Osteoblast (primary cell): ENCODE data around the gene CSNK2A1. TPM values are rescaled to one million over a fixed set of nuclear protein-coding genes. Genes with fewer than 3 reads are reported as not detected.

Experiments
- DNase-seq: peaks from one replicate; pipeline ENCODE4 v3.0.0; 2011; ENCODE audit warnings: low spot score, mixed read lengths; ENCODE audit not compliant: insufficient read length; ENCODE audit errors: missing footprints
- H2AFZ ChIP-seq: 2 replicates; pipeline ENCODE4 v1.6.0; 2011; ENCODE audit warnings: mild to moderate bottlenecking, low read length
- H3K27ac ChIP-seq: 2 replicates; pipeline ENCODE4 v1.5.1; 2011; ENCODE audit warnings: mild to moderate bottlenecking, low read depth, low read length, moderate library complexity
- H3K27me3 ChIP-seq: 2 replicates; pipeline ENCODE4 v1.6.0; 2012; ENCODE audit warnings: mild to moderate bottlenecking, control low read depth, inconsistent platforms, low read length, moderate library complexity; ENCODE audit not compliant: insufficient read depth
- H3K36me3 ChIP-seq: 2 replicates; pipeline ENCODE4 v1.5.1; 2011; ENCODE audit warnings: mild to moderate bottlenecking, low read length, control low read depth, moderate library complexity; ENCODE audit not compliant: insufficient read depth
- H3K4me1 ChIP-seq: 2 replicates; pipeline ENCODE4 v1.5.1; 2011; ENCODE audit warnings: mild to moderate bottlenecking, low read length, control low read depth, moderate library complexity; ENCODE audit not compliant: insufficient read depth
- H3K4me2 ChIP-seq: 2 replicates; pipeline ENCODE4 v1.6.0; 2011; ENCODE audit warnings: mild to moderate bottlenecking, low read length; ENCODE audit not compliant: insufficient read depth
- H3K4me3 ChIP-seq: fragments of 200-600 bp; sonication (generic); 3 replicates; pipeline ENCODE4 v1.5.1; 2012; ENCODE audit warnings: mild to moderate bottlenecking, low read length, inconsistent platforms; ENCODE audit not compliant: insufficient read depth
- H3K79me2 ChIP-seq: 2 replicates; pipeline ENCODE4 v1.6.0; 2012; ENCODE audit warnings: mild to moderate bottlenecking, low read length, control low read depth, inconsistent platforms; ENCODE audit not compliant: insufficient read depth
- H3K9me3 ChIP-seq: 2 replicates; pipeline ENCODE4 v1.5.1; 2011; ENCODE audit warnings: low read depth, low read length, control low read depth
- H4K20me1 ChIP-seq: 2 replicates; pipeline ENCODE4 v1.6.0; 2012; ENCODE audit warnings: mild to moderate bottlenecking, low read length, control low read depth; ENCODE audit not compliant: insufficient read depth
- total RNA-seq: library from RNA; depleted of rRNA; stranded (reverse); fragments of >200 nt; gene quantifications from 2 replicates; pipeline ENCODE4 v1.2.3, GENCODE V29; 2012
- TF ChIP-seq, protein P1 (sequence below): IDR thresholded peaks from 2 replicates; pipeline ENCODE4 v1.5.1; 2011; ENCODE audit warnings: mild to moderate bottlenecking, low read depth, low read length, moderate library complexity; ENCODE audit errors: extremely low read depth

CSNK2A1 gene
- total RNA-seq, 1 donor, result 82.9 TPM

DNA sequence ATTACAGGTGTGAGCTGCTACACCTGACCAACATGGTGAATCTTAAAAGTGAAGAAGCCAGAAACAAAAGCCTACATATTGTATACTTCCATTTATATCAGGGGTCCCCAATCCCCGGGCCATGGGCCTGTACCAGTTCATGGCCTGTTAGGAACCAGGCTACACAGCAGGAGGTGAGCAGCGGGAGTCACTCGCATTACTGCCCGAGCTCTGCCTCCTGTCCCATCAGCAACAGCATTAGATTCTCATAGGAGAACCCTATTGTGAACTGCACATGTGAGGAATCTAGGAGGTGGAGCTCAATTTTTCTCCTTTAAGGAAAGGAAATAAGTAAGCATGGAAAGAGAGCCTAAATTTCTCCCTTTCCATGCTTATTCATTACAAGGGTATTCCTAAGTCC lies 21.7 kb downstream of the CSNK2A1 start:
- no peak for DNase-seq
- Histone ChIP-seq H3K36me3 (peaks cover 26% of the 10 kb centered on the region), H3K4me1 (peaks cover 6% of the 10 kb centered on the region), H3K27me3 (no peaks in the 10 kb centered on the region), H3K27ac (no peak overlapping the region), H2AFZ (no peak overlapping the region), H3K9me3 (no peaks in the 10 kb centered on the region), H3K79me2 (peaks cover 93% of the 10 kb centered on the region), H4K20me1 (peaks cover 53% of the 10 kb centered on the region), H3K4me2 (no peak overlapping the region), H3K4me3 (no peak overlapping the region)
- TF ChIP-seq, protein P1, sequence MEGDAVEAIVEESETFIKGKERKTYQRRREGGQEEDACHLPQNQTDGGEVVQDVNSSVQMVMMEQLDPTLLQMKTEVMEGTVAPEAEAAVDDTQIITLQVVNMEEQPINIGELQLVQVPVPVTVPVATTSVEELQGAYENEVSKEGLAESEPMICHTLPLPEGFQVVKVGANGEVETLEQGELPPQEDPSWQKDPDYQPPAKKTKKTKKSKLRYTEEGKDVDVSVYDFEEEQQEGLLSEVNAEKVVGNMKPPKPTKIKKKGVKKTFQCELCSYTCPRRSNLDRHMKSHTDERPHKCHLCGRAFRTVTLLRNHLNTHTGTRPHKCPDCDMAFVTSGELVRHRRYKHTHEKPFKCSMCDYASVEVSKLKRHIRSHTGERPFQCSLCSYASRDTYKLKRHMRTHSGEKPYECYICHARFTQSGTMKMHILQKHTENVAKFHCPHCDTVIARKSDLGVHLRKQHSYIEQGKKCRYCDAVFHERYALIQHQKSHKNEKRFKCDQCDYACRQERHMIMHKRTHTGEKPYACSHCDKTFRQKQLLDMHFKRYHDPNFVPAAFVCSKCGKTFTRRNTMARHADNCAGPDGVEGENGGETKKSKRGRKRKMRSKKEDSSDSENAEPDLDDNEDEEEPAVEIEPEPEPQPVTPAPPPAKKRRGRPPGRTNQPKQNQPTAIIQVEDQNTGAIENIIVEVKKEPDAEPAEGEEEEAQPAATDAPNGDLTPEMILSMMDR, result no peak

GRCh38 chr20:519999-520398 lies 23.6 kb downstream of the CSNK2A1 start:
- Histone ChIP-seq H4K20me1 (peaks cover 67% of the 10 kb centered on the region), H3K27me3 (no peaks in the 10 kb centered on the region), H2AFZ (no peak overlapping the region), H3K36me3 (peaks cover 12% of the 10 kb centered on the region), H3K27ac (no peak overlapping the region), H3K4me1 (peaks cover 9% of the 10 kb centered on the region), H3K9me3 (no peaks in the 10 kb centered on the region), H3K4me2 (no peak overlapping the region), H3K79me2 (peaks cover 96% of the 10 kb centered on the region), H3K4me3 (no peak overlapping the region)
- TF ChIP-seq, protein P1, result no peak
- DNase-seq, result no peak

DNA sequence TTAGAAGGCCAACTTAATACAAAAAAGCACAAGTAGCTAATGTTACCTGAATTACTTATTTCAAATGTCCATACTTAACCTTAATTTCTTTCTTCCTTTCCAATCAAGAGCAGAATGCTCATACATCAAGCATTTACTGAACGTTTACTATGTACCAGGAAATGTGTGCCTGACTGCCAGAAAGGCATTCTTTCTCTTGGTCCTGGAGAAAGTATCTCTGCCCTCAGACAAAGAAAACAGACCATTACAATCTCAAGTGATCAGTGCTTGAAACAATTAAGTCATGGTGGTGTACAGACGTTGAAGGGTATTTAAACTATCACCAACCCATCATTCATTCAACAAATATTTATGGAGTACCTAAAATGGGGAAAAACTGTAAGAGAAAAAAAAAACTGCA lies 26.4 kb downstream of the CSNK2A1 start:
- Histone ChIP-seq H3K36me3 (peaks cover 7% of the 10 kb centered on the region), H3K4me2 (no peak overlapping the region), H3K4me1 (peaks cover 12% of the 10 kb centered on the region), H4K20me1 (peaks cover 83% of the 10 kb centered on the region), H2AFZ (no peak overlapping the region), H3K27ac (no peak overlapping the region), H3K79me2 (peaks cover 97% of the 10 kb centered on the region), H3K27me3 (no peaks in the 10 kb centered on the region), H3K4me3 (no peak overlapping the region), H3K9me3 (no peaks in the 10 kb centered on the region)
- no peak for DNase-seq
- TF ChIP-seq, protein P1, result no peak

- TF ChIP-seq, protein P1, result no peak
- Histone ChIP-seq H2AFZ (no peak overlapping the region), H3K4me1 (peaks cover 12% of the 10 kb centered on the region), H3K4me2 (no peak overlapping the region), H3K4me3 (no peak overlapping the region), H3K36me3 (peaks cover 2% of the 10 kb centered on the region), H3K27me3 (no peaks in the 10 kb centered on the region), H4K20me1 (peaks cover 83% of the 10 kb centered on the region), H3K9me3 (no peaks in the 10 kb centered on the region), H3K79me2 (peaks cover 97% of the 10 kb centered on the region), H3K27ac (no peak overlapping the region)
- DNase-seq, result no peak
Measured at GRCh38 chr20:516799-517198, 26.8 kb downstream of the CSNK2A1 start.
